Tibial artery (tissue), 4 donors: ENCODE results near the gene MFN1.

Experiments
- DNase-seq, 2 donors: peaks; one replicate each; pipeline ENCODE4 v3.0.0-alpha.2; 2019
- H3K27ac ChIP-seq, 2 donors: fragments of 200-600 bp; sonication (generic) in 1 of 2; 1 replicate in 1 of 2; 2 replicates in 1 of 2; pipeline ENCODE4 v1.5.1; 2018 to 2019; ENCODE audit warnings: mild to moderate bottlenecking in 1 of 2
- H3K27me3 ChIP-seq, 2 donors: fragments of 200-600 bp; sonication (generic) in 1 of 2; one replicate each; pipeline versions ENCODE4 v1.5.1 to v1.6.0; 2016 to 2019
- H3K36me3 ChIP-seq, 3 donors: fragments of 200-600 bp; sonication (generic) in 2 of 3; one replicate each; pipeline ENCODE4 v1.5.1; 2016 to 2019; ENCODE audit warnings: mild to moderate bottlenecking in 2 of 3
- H3K4me1 ChIP-seq, 4 donors: fragments of 200-600 bp; sonication (generic) in 2 of 4; 1 replicate in 3 of 4; 2 replicates in 1 of 4; pipeline ENCODE4 v1.5.1; 2016 to 2019
- H3K4me3 ChIP-seq, 2 donors: fragments of 200-600 bp; sonication (generic) in 1 of 2; 1 replicate in 1 of 2; 2 replicates in 1 of 2; pipeline ENCODE4 v1.5.1; 2018 to 2019; ENCODE audit warnings: mild to moderate bottlenecking in 2 of 2
- H3K9me3 ChIP-seq, 3 donors: fragments of 200-600 bp; sonication (generic) in 1 of 3; one replicate each; pipeline ENCODE4 v1.5.1; 2016 to 2019
- CTCF ChIP-seq, 2 experiments: fragments of 200-600 bp in 1 of 2; fragments of 450-650 bp in 1 of 2; IDR thresholded peaks; one replicate each; pipeline ENCODE4 v1.5.1; 2017 to 2019; ENCODE audit warnings: antibody characterized with exemption in 2 of 2, mild to moderate bottlenecking in 1 of 2, moderate library complexity in 1 of 2
- intact Hi-C: fragments of 100-400 bp; cut with DNase I; formaldehyde crosslinking; loops from one replicate; pipeline ENCODE4 v1.15.0; 2023; ENCODE audit warnings: low total_unique reads

MFN1 gene

GRCh38 chr3:179318876-179319275, 28.6 kb upstream of the MFN1 start:
- H3K9me3 ChIP-seq, result no peaks in the 10 kb centered on the region
- no peak for DNase-seq
- no peak overlapping the region for H3K4me3 ChIP-seq
- intact Hi-C loops, result loop anchor here (5.0 kb wide), 2 partner anchors 217 to 302 kb away; no protein-coding TSS in a partner anchor
- H3K27me3 ChIP-seq, result no peaks in the 10 kb centered on the region
- TF ChIP-seq CTCF (IDR thresholded peaks at IDR 0.05), result no peak
- H3K27ac ChIP-seq, result no peak overlapping the region
- H3K4me1 ChIP-seq, result peaks cover 0 to 5% (median 4%) of the 10 kb centered on the region in 4 donors
- peaks cover 0 to 4% (median 0%) of the 10 kb centered on the region in 3 donors for H3K36me3 ChIP-seq

- H3K27me3 ChIP-seq, result no peaks in the 10 kb centered on the region
- peak overlapping the region; percentile 88 to 91 for H3K4me3 ChIP-seq
- H3K9me3 ChIP-seq, result no peaks in the 10 kb centered on the region
- peak overlapping the region; percentile 99 for H3K27ac ChIP-seq
- H3K36me3 ChIP-seq, result peaks cover 0 to 4% (median 0%) of the 10 kb centered on the region in 3 donors
- intact Hi-C loops, result loop anchor here (2.0 kb wide), 1 partner anchor 173 kb away; the partner anchor contains the start of gene PIK3CA
- DNase-seq, result peak in 1 of 2 donors; percentile 43
- peaks cover 0 to 28% (median 24%) of the 10 kb centered on the region in 4 donors for H3K4me1 ChIP-seq
- TF ChIP-seq CTCF (IDR thresholded peaks at IDR 0.05), result peak; percentile 25 to 48
Observed at GRCh38 chr3:179321668-179322285, 25.7 kb upstream of the MFN1 start.

- peaks cover 0 to 4% (median 0%) of the 10 kb centered on the region in 3 donors for H3K36me3 ChIP-seq
- intact Hi-C loops, result loop anchor here (2.0 kb wide), 1 partner anchor 174 kb away; the partner anchor contains the start of gene PIK3CA
- DNase-seq, result peak; percentile 75 to 87
- no peaks in the 10 kb centered on the region for H3K27me3 ChIP-seq
- H3K4me1 ChIP-seq, result peaks cover 0 to 35% (median 26%) of the 10 kb centered on the region in 4 donors
- H3K9me3 ChIP-seq, result no peaks in the 10 kb centered on the region
- peak; percentile 88 for TF ChIP-seq CTCF (IDR thresholded peaks at IDR 0.05)
- H3K27ac ChIP-seq, result peak within 1 kb of the TSS; percentile 99
- peak within 1 kb of the TSS; percentile 88 to 91 for H3K4me3 ChIP-seq
Observed at GRCh38 chr3:179322286-179323196, 25.0 kb upstream of the MFN1 start, which contains the start of gene ZNF639. Gene ZNF639 (plus strand): TSS chr3:179323031. CDS start chr3:179328294, 5,263 bp downstream.

- Histone ChIP-seq H3K36me3 (peaks cover 2 to 8% (median 2%) of the 10 kb centered on the region in 3 donors), H3K27me3 (no peaks in the 10 kb centered on the region), H3K9me3 (no peaks in the 10 kb centered on the region), H3K4me1 (peaks cover 0 to 35% (median 26%) of the 10 kb centered on the region in 4 donors), H3K4me3 (peak overlapping the region; percentile 88 to 91), H3K27ac (peak overlapping the region; percentile 99)
- no peak for TF ChIP-seq CTCF (IDR thresholded peaks at IDR 0.05)
- DNase-seq, result peak; percentile 81 to 90
- intact Hi-C loops, result loop anchor here (2.0 kb wide), 1 partner anchor 175 kb away; the partner anchor contains the start of gene PIK3CA
Observed at GRCh38 chr3:179323197-179324110, 24.1 kb upstream of the MFN1 start.
